ENCODE data around the gene NUDT16L1. TPM values are rescaled to one million over a fixed set of nuclear protein-coding genes. Genes with fewer than 3 reads are reported as not detected.

NUDT16L1 gene
- total and polyA plus RNA-seq, 9 of the 15 experiments (the other 6 are each of a cell fraction or from before 2014, with no cell fraction given) = 1.4 to 37.6 (median 13.7) TPM

DNA sequence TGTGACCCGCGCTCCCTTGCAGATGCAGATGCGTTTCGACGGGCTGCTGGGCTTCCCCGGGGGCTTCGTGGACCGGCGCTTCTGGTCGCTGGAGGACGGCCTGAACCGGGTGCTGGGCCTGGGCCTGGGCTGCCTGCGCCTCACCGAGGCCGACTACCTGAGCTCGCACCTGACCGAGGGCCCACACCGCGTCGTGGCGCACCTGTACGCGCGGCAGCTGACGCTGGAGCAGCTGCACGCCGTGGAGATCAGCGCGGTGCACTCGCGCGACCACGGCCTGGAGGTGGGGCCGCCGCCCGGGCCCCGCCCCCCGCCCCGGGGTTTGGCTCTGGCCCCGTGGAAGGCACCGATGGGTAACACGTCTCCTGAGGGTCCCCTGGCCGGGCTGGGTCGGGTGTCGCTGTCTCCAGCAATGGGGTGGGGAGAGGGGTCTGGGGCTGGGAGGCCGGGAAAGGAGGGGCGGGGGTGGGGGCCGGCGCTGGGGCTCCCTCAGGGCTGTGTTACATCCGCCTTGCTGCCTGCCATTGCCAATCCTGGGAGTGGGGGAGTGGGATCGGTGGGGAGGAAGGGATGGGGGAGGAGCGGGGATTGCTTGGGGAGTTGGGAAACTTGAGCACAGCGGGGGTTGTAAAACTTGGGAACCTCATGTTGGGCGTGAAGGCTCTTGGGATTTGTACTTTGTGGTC lies 737 bp downstream of the NUDT16L1 start (continued):
- TF ChIP-seq, protein P1, sequence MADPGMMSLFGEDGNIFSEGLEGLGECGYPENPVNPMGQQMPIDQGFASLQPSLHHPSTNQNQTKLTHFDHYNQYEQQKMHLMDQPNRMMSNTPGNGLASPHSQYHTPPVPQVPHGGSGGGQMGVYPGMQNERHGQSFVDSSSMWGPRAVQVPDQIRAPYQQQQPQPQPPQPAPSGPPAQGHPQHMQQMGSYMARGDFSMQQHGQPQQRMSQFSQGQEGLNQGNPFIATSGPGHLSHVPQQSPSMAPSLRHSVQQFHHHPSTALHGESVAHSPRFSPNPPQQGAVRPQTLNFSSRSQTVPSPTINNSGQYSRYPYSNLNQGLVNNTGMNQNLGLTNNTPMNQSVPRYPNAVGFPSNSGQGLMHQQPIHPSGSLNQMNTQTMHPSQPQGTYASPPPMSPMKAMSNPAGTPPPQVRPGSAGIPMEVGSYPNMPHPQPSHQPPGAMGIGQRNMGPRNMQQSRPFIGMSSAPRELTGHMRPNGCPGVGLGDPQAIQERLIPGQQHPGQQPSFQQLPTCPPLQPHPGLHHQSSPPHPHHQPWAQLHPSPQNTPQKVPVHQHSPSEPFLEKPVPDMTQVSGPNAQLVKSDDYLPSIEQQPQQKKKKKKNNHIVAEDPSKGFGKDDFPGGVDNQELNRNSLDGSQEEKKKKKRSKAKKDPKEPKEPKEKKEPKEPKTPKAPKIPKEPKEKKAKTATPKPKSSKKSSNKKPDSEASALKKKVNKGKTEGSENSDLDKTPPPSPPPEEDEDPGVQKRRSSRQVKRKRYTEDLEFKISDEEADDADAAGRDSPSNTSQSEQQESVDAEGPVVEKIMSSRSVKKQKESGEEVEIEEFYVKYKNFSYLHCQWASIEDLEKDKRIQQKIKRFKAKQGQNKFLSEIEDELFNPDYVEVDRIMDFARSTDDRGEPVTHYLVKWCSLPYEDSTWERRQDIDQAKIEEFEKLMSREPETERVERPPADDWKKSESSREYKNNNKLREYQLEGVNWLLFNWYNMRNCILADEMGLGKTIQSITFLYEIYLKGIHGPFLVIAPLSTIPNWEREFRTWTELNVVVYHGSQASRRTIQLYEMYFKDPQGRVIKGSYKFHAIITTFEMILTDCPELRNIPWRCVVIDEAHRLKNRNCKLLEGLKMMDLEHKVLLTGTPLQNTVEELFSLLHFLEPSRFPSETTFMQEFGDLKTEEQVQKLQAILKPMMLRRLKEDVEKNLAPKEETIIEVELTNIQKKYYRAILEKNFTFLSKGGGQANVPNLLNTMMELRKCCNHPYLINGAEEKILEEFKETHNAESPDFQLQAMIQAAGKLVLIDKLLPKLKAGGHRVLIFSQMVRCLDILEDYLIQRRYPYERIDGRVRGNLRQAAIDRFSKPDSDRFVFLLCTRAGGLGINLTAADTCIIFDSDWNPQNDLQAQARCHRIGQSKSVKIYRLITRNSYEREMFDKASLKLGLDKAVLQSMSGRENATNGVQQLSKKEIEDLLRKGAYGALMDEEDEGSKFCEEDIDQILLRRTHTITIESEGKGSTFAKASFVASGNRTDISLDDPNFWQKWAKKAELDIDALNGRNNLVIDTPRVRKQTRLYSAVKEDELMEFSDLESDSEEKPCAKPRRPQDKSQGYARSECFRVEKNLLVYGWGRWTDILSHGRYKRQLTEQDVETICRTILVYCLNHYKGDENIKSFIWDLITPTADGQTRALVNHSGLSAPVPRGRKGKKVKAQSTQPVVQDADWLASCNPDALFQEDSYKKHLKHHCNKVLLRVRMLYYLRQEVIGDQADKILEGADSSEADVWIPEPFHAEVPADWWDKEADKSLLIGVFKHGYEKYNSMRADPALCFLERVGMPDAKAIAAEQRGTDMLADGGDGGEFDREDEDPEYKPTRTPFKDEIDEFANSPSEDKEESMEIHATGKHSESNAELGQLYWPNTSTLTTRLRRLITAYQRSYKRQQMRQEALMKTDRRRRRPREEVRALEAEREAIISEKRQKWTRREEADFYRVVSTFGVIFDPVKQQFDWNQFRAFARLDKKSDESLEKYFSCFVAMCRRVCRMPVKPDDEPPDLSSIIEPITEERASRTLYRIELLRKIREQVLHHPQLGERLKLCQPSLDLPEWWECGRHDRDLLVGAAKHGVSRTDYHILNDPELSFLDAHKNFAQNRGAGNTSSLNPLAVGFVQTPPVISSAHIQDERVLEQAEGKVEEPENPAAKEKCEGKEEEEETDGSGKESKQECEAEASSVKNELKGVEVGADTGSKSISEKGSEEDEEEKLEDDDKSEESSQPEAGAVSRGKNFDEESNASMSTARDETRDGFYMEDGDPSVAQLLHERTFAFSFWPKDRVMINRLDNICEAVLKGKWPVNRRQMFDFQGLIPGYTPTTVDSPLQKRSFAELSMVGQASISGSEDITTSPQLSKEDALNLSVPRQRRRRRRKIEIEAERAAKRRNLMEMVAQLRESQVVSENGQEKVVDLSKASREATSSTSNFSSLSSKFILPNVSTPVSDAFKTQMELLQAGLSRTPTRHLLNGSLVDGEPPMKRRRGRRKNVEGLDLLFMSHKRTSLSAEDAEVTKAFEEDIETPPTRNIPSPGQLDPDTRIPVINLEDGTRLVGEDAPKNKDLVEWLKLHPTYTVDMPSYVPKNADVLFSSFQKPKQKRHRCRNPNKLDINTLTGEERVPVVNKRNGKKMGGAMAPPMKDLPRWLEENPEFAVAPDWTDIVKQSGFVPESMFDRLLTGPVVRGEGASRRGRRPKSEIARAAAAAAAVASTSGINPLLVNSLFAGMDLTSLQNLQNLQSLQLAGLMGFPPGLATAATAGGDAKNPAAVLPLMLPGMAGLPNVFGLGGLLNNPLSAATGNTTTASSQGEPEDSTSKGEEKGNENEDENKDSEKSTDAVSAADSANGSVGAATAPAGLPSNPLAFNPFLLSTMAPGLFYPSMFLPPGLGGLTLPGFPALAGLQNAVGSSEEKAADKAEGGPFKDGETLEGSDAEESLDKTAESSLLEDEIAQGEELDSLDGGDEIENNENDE (IDR thresholded peaks at IDR 0.05; ENCODE audit: low read depth, low read length) = peak; percentile 56
- TF ChIP-seq HDAC8 (tag; IDR thresholded peaks at IDR 0.05) (no peak), TRIM28 (IDR thresholded peaks at IDR 0.05) (no peak), TSC22D4 (tag; IDR thresholded peaks at IDR 0.05) (no peak), PHTF2 (CRISPR knock-in tag; IDR thresholded peaks at IDR 0.05) (no peak), FUS (optimal IDR thresholded peaks at IDR 0.05; ENCODE audit: low read depth, low read length) (no peak)
